ENCODE data around the gene TACR2.

DNA sequence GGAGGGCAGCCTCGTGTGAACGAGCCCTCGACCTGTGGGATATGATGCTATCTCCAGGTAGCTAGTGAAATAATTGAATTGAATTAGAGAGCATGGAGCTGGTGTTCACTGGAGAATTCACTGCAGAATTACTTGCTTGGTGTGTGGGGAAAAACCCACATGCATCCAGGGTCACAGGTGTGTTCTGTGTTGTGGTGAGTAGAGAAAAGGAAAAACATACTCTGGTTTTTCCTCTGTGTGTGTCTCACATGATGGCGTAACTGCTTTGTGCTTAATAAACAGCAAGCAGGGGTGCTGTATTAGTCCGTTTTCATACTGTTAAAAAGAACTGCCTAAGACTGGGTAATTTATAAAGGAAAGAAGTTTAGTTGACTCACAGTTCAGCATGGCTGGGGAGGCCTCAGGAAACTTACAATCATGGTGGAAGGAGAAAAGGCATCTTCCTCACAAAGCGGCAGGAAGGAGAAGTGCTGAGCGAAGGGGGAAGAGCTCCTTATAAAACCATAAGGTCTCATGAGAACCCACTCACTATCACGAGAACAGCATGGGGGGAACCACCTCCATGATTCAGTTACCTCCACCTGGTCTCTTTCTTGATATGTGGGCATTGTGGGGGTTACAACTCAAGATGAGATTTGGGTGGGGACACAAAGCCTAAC is 62.6 kb downstream of the TACR2 start:
- no peak for TF ChIP-seq CHD4 (IDR thresholded peaks at IDR 0.05; ENCODE audit: borderline replicate concordance, low read length)
- TF ChIP-seq, protein P1, sequence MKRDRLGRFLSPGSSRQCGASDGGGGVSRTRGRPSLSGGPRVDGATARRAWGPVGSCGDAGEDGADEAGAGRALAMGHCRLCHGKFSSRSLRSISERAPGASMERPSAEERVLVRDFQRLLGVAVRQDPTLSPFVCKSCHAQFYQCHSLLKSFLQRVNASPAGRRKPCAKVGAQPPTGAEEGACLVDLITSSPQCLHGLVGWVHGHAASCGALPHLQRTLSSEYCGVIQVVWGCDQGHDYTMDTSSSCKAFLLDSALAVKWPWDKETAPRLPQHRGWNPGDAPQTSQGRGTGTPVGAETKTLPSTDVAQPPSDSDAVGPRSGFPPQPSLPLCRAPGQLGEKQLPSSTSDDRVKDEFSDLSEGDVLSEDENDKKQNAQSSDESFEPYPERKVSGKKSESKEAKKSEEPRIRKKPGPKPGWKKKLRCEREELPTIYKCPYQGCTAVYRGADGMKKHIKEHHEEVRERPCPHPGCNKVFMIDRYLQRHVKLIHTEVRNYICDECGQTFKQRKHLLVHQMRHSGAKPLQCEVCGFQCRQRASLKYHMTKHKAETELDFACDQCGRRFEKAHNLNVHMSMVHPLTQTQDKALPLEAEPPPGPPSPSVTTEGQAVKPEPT (CRISPR knock-in tag; IDR thresholded peaks at IDR 0.05; ENCODE audit: low read depth), result no peak

Measured in HepG2 (cell line).